HG03039 (cell line): Measurements from ENCODE around the gene ZRSR2.

ENCODE experiments used
- ATAC-seq: cut with Tn5 transposase; IDR thresholded peaks from one replicate; pipeline ENCODE4 v1.9.1; 2021; ENCODE audit warnings: mild to moderate bottlenecking, moderate library complexity; ENCODE audit not compliant: unreplicated experiment

The ZRSR2 gene

DNA sequence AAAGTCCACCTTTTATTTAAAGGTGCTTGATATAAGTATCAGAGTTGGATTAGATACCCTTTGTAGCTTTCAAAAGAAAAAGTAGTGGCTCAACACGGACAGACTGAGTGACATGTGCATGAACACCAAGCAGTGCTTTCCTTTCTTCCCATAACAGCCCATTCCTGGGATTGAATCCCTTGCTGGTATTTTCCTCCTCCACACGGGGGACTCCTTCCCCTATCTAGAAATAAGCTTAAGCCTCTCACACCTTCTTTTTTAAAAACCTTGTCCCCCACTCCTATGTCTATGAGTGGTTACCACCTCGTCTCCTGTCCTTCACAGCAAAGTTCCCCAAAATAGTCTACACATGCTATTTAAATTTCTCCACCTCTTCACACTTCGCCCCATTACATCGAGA, 59.3 kb downstream of the ZRSR2 start:
- ATAC-seq: no peak

GRCh38 chrX:15853586-15854079, 63.3 kb downstream of the ZRSR2 start:
- ATAC-seq: no peak

DNA sequence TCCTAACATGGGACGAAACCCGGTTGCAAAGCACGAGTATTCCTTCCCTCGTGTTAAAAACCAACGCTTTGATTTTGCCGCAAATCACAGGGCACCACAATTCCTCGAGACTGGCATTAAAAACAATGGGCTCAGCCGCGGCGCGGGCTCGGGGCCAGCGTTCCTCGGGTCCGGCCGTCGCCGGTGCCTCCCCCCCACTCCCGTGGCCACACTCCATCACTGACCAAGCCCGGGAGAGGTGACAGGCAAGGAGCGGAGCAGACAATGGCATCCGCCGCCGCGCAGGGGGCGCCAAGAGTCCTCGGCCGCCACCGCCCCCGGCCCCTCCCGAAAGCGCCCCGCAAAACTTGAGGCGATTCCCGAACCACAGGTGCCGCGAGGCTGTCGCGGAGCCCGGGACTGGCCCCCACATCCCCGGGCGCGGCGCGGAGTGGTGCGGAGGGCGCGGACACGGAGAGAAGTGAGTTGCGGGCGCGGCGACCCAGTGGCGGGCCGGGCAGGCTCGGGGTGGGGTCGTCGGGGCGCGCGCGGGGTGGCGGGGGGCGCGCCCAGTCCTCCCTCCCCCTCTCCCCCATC, 63.9 kb downstream of the ZRSR2 start:
- ATAC-seq: peak; percentile 40

DNA sequence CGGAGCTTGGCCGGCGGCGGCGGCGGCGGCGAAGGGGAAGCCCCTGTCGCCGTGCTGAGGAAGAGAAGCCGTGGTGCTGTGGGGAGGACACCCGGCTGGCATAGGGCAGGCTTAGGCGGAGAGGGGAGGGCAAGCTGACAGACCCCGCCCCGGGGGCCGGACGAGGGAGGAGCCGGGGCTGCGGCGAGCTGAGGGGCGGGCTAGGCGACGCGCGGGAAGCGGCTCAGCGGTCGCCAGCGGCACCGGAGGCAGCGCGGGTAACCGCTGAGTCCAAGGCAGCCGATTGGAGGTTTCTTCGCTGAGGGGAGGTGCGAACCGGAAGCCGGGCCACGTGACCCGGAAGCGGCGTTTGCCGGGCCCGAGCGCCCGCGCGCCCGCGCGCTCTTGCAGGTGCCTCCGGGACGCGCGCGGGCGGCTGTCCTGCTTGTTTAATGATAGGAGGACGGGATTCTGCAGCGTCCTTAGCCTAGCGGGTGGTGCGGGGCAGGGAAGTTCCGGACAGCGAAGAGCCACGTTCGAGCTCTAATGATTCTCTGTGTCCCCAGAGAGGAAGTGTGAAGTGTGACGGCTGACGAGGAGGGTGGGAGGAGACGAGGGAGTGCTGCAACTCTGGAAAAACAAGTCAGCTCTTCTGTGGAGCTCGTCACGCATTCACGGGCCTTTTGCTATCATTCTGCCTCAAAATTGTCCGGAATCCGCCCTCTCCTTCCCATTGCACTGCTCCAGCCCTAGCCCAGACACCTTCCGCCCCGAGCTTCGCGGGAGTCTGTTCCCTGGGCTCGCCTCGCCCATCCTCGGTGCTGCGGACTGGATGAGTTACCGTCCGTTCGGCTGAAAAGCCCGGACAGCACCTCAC, 64.7 kb downstream of the ZRSR2 start, which contains the start of gene AP1S2:
Gene AP1S2, minus strand, starts transcription at position 102 of the 856 bp plus-strand sequence. CDS start 2,289 bp downstream, outside the sequence.
- peak; percentile 92 for ATAC-seq

DNA sequence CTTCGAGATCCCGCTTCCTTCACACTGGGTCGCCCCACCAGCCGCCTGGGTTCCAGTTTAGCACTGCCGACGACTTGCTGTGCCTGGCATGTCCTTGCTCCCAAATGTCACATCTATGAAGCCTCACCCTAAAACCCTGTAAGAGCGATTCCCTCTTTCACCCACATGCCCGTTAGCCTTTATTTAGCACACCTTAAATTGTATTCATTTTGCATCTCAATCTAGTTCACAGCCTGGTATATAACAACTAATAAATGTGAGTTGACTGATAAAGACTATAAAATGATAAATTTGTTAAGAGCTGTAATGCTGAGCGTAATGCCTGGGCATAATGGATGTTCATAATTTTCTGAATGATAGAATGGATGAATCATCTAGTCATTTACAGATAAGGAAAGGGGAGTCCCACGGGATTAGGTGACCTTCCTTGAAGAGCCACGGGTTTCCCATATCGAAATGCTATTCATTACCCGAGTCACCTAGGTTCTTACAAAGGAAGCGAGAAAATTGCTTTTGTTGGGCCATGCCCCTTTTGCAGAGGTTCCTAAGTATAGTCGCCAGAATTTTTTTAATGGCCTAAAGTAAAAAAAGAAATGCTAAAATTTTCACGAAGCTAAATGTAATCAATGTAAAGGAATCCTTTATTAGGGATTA, 65.4 kb downstream of the ZRSR2 start:
- no peak for ATAC-seq

DNA sequence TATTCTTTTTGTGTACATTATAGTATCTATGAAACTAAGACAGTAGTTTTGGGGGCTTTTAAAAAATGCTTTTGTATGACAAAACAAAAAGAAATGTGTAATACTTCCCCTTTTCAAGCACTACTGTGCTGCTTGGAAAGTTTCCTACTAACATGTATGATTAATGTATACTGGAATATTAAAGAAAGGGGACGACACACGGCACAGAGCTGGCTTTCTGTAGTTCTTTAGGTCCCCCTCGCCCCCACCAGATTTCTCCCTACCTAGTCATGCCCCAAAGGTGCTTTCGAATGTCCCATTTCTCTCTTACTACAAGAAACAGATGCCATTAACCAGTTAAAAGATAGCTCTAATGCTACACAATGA, 65.9 kb downstream of the ZRSR2 start:
- ATAC-seq: no peak

- ATAC-seq: no peak
Observed at GRCh38 chrX:15856636-15857035, 66.4 kb downstream of the ZRSR2 start.

DNA sequence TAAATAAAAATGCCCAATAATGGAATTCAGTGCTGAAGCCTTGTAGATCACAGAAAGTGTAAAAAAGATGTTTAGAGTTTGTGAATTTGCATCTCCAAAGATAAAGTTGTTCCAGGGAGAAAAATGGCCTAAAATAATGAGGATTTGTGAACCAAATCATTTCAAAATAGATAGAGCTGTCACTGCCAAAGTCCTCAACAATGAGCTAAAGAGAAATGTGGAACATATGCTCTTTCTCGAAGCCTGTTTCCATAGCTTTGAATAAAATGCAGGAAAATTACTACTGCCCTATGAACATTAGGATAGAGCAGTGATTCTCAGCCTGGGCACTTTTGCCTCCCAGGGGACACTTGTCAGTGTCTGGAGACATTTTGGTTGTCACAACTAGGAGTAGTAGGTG, 67.8 kb downstream of the ZRSR2 start:
- no peak for ATAC-seq

- ATAC-seq: no peak
Observed at GRCh38 chrX:15860921-15861320, 70.6 kb downstream of the ZRSR2 start.

GRCh38 chrX:15864023-15864422, 73.7 kb downstream of the ZRSR2 start:
- ATAC-seq: no peak

GRCh38 chrX:15864629-15865028, 74.3 kb downstream of the ZRSR2 start:
- ATAC-seq: no peak

GRCh38 chrX:15866147-15866546, 75.9 kb downstream of the ZRSR2 start:
- ATAC-seq: no peak

DNA sequence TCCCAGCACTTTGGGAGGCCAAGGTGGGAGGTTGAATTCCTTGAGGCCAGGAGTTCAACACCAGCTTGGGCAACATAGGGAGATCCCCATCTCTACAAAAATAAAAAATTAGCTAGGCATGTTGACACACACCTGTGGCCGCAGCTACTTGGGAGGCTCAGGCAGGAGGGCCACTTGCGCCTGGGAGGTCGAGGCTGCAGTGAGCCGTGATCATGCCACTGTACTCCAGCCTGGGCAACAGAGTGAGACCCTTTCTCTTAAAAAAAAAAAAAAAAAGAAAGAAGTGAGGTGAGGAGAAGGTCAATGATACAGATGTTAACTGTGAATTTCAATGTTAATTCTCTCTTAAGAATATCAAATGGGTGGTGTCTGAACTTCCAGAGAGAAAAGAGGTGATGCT, 79.4 kb downstream of the ZRSR2 start:
- ATAC-seq: no peak

DNA sequence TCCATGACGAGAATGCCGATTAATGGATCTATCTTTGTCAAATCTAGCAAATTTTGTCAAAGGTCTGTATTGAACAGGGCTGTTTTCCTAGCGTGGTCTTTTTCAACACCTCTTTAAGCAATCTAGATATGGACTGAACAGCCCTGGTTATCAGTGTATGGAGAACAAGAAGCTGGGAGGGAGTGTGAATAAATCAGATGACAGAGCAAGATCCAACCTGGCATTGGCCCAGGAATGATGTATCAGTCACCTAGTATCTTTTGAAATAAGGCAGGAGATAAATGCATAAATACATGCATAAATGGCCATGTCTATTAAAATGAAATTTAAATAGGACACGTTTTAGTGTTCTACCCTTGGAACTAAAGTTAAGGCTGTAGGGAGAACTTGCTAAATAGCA, 80.0 kb downstream of the ZRSR2 start:
- ATAC-seq: no peak
